Sigmoid colon (tissue), 4 donors: ENCODE measurements around the gene CDK14.

ENCODE experiments used
- EP300 ChIP-seq, 4 donors: sonication (generic); formaldehyde crosslinking; IDR thresholded peaks; one replicate each; pipeline ENCODE4 v1.6.1; 2017; ENCODE audit warnings: antibody characterized with exemption in 4 of 4
- POLR2AphosphoS5 ChIP-seq, 4 donors: sonication (generic); formaldehyde crosslinking; IDR thresholded peaks; one replicate each; pipeline ENCODE4 v1.6.1; 2017; ENCODE audit warnings: antibody characterized with exemption in 4 of 4

DNA sequence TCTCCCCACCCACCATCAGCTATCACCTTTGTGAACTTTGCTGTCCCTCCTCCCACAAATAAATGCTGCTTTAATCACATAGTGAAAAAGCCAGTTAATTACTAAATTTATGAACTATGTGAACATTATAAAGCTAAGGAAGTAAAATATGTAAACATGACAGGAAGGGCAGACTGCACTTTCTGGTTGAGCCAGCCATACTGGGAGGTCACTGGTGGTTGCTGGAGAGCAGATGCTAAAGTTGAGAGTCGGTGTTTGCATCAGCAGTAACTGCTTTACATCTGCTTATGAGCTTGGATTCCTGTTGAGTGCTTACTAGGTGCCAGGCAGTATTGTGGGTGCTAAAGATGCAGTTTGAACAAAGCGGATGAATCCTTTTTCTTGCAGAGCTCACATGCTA is 458.3 kb downstream of the CDK14 start:
- TF ChIP-seq POLR2AphosphoS5 (IDR thresholded peaks at IDR 0.05) (no peak), EP300 (IDR thresholded peaks at IDR 0.05) (no peak)
